Trophoblast cell (in vitro differentiated cells and primary cell): ENCODE results near the gene FGFR2.

Experiments used
- DNase-seq, 2 donors: peaks; one replicate each; pipeline ENCODE4 v3.0.0-alpha.2; 2016
- H2AFZ ChIP-seq: 2 replicates; pipeline ENCODE4 v1.6.1; 2013; ENCODE audit warnings: low read length, moderate library complexity, mild to moderate bottlenecking; ENCODE audit not compliant: insufficient read depth, poor library complexity
- H2AK5ac ChIP-seq: 2 replicates; pipeline ENCODE4 v1.6.1; 2013; ENCODE audit warnings: mild to moderate bottlenecking, low read length
- H2BK120ac ChIP-seq: 2 replicates; pipeline ENCODE4 v1.6.1; 2013; ENCODE audit warnings: low read length, mild to moderate bottlenecking, moderate library complexity; ENCODE audit not compliant: insufficient read depth, poor library complexity
- H2BK12ac ChIP-seq: 2 replicates; pipeline ENCODE4 v1.6.1; 2013; ENCODE audit warnings: mild to moderate bottlenecking, low read length, moderate library complexity
- H2BK5ac ChIP-seq: 2 replicates; pipeline ENCODE4 v1.6.1; 2013; ENCODE audit warnings: low read length, low read depth, moderate library complexity, mild to moderate bottlenecking; ENCODE audit not compliant: poor library complexity
- H3K14ac ChIP-seq: 2 replicates; pipeline ENCODE4 v1.6.1; 2013; ENCODE audit warnings: mild to moderate bottlenecking, low read length
- H3K18ac ChIP-seq: 2 replicates; pipeline ENCODE4 v1.6.1; 2013; ENCODE audit warnings: mild to moderate bottlenecking, low read length
- H3K23ac ChIP-seq: 2 replicates; pipeline ENCODE4 v1.6.1; 2013; ENCODE audit warnings: low read length
- H3K27ac ChIP-seq: 2 replicates; pipeline ENCODE4 v1.5.1; 2013; ENCODE audit warnings: low read depth, mild to moderate bottlenecking, inconsistent platforms, low read length, moderate library complexity
- H3K27me3 ChIP-seq: 2 replicates; pipeline ENCODE4 v1.6.1; 2013; ENCODE audit warnings: inconsistent platforms, mild to moderate bottlenecking, low read length, moderate library complexity; ENCODE audit not compliant: insufficient read depth
- H3K36me3 ChIP-seq, 2 experiments: 1 replicate in 1 of 2; 2 replicates in 1 of 2; pipeline ENCODE4 v1.6.1; 2013; ENCODE audit warnings: low read length in 2 of 2, mild to moderate bottlenecking in 2 of 2, moderate library complexity in 1 of 2; ENCODE audit not compliant: insufficient read depth in 2 of 2, control insufficient read depth in 1 of 2
- H3K4ac ChIP-seq: 2 replicates; pipeline ENCODE4 v1.6.1; 2013; ENCODE audit warnings: low read depth, mild to moderate bottlenecking, low read length, moderate library complexity
- H3K4me1 ChIP-seq, 2 experiments: 1 replicate in 1 of 2; 2 replicates in 1 of 2; pipeline ENCODE4 v1.6.1; 2013; ENCODE audit warnings: low read length in 2 of 2, mild to moderate bottlenecking in 2 of 2, moderate library complexity in 1 of 2; ENCODE audit not compliant: insufficient read depth in 2 of 2, control insufficient read depth in 1 of 2
- H3K4me2 ChIP-seq: 2 replicates; pipeline ENCODE4 v1.6.1; 2013; ENCODE audit warnings: inconsistent platforms, mild to moderate bottlenecking, low read length, moderate library complexity
- H3K4me3 ChIP-seq: 2 replicates; pipeline ENCODE4 v1.5.1; 2013; ENCODE audit warnings: mild to moderate bottlenecking, low read depth, low read length, inconsistent platforms
- H3K79me1 ChIP-seq: one replicate; pipeline ENCODE4 v1.6.1; 2013; ENCODE audit warnings: low read length
- H3K79me2 ChIP-seq: 2 replicates; pipeline ENCODE4 v1.6.1; 2013; ENCODE audit warnings: low read length, mild to moderate bottlenecking; ENCODE audit not compliant: control insufficient read depth, insufficient read depth, poor library complexity
- H3K9ac ChIP-seq: 2 replicates; pipeline ENCODE4 v1.6.1; 2013; ENCODE audit warnings: mild to moderate bottlenecking, low read length
- H3K9me3 ChIP-seq: 2 replicates; pipeline ENCODE4 v1.6.1; 2013; ENCODE audit warnings: low read depth, mild to moderate bottlenecking, control low read depth, inconsistent platforms, low read length; ENCODE audit not compliant: insufficient read depth
- H4K12ac ChIP-seq: 2 replicates; pipeline ENCODE4 v1.6.1; 2013; ENCODE audit warnings: low read depth, mild to moderate bottlenecking, low read length, moderate library complexity
- H4K8ac ChIP-seq: 2 replicates; pipeline ENCODE4 v1.6.1; 2013; ENCODE audit warnings: low read depth, mild to moderate bottlenecking, low read length, moderate library complexity
- H4K91ac ChIP-seq: one replicate; pipeline ENCODE4 v1.6.1; 2013; ENCODE audit warnings: low read depth, mild to moderate bottlenecking, low read length, moderate library complexity
- WGBS: extraction: QIAGEN DNeasy Blood & Tissue Kit; methylation state at CpG from one replicate; pipeline ENCODE4 v1.1.7; 2013; ENCODE audit warnings: missing lambda C conversion rate; ENCODE audit not compliant: insufficient read length, insufficient coverage; ENCODE audit errors: extremely low coverage; 5-methylcytosine and 5-hydroxymethylcytosine counted together

FGFR2 gene

DNA sequence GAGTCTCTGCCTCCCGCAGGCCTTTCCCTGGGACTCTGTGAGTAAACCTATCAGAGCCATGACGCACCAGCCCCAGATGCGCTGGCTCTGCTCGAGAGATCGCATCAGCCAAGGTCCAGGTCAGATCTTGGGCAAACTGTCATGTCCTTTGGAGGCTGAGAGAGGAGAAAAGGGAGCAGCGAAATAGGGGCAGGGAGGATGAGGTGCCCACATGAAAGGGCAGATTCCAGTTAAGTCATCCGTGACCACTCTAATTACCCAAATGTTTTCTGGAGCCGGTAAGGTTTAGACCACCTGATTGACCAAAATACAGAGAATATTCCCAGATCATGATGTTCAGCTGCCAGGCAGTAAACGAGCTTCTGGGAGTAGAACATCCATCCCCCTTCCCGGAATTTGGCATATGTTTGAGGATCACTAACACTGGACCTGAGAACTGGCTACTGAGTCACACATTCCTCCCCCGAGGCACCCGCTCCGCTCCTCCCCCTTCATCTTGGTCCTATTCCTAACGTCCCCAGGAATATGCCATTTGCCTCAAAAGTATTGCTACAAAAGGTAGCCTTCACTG is 88.0 kb downstream of the FGFR2 start:
- Histone ChIP-seq H3K4me3 (no peak overlapping the region), H3K4ac (peak overlapping the region; percentile 1), H4K12ac (no peak overlapping the region), H3K9me3 (no peaks in the 10 kb centered on the region), H3K18ac (peak overlapping the region; percentile 60), H2BK12ac (peak overlapping the region; percentile 48), H3K27me3 (no peaks in the 10 kb centered on the region), H3K23ac (no peak overlapping the region), H2AK5ac (peak overlapping the region; percentile 7), H3K79me2 (peaks cover 5% of the 10 kb centered on the region), H3K79me1 (peaks cover 25% of the 10 kb centered on the region), H2BK120ac (peak overlapping the region; percentile 48), H3K9ac (no peak overlapping the region), H4K91ac (peak overlapping the region; percentile 46), H2AFZ (no peak overlapping the region), H4K8ac (peak overlapping the region; percentile 37), H2BK5ac (peak overlapping the region; percentile 67), H3K4me2 (no peak overlapping the region), H3K14ac (peak overlapping the region; percentile 31), H3K4me1 (peaks cover 26 to 35% of the 10 kb centered on the region in 2 experiments), H3K27ac (peak overlapping the region; percentile 40), H3K36me3 (peaks cover 0 to 3% of the 10 kb centered on the region in 2 experiments)
- WGBS: no CpG with 5 or more reads among the region's 14 CpGs
- DNase-seq: peak; percentile 95 to 97

GRCh38 chr10:121509796-121510195 is 88.4 kb downstream of the FGFR2 start:
- H2BK12ac ChIP-seq: peak overlapping the region; percentile 6
- no peak overlapping the region for H3K14ac ChIP-seq
- H3K18ac ChIP-seq: no peak overlapping the region
- peaks cover 22 to 32% of the 10 kb centered on the region in 2 experiments for H3K4me1 ChIP-seq
- peak overlapping the region; percentile 48 for H2BK120ac ChIP-seq
- H3K79me1 ChIP-seq: peaks cover 25% of the 10 kb centered on the region
- no peak overlapping the region for H3K23ac ChIP-seq
- no peak overlapping the region for H3K4me2 ChIP-seq
- peak overlapping the region; percentile 40 for H3K27ac ChIP-seq
- H4K12ac ChIP-seq: no peak overlapping the region
- no peak for DNase-seq
- no CpG with 5 or more reads among the region's 3 CpGs for WGBS
- no peak overlapping the region for H4K8ac ChIP-seq
- H3K9ac ChIP-seq: no peak overlapping the region
- H3K4ac ChIP-seq: no peak overlapping the region
- H3K79me2 ChIP-seq: peaks cover 5% of the 10 kb centered on the region
- H2BK5ac ChIP-seq: peak overlapping the region; percentile 50
- H3K27me3 ChIP-seq: no peaks in the 10 kb centered on the region
- H3K9me3 ChIP-seq: no peaks in the 10 kb centered on the region
- H2AK5ac ChIP-seq: no peak overlapping the region
- peak overlapping the region; percentile 86 for H4K91ac ChIP-seq
- no peak overlapping the region for H3K4me3 ChIP-seq
- H2AFZ ChIP-seq: no peak overlapping the region
- peaks cover 0 to 3% of the 10 kb centered on the region in 2 experiments for H3K36me3 ChIP-seq

GRCh38 chr10:121509112-121509511 is 89.1 kb downstream of the FGFR2 start:
- H2BK12ac ChIP-seq: no peak overlapping the region
- H3K18ac ChIP-seq: no peak overlapping the region
- H3K27ac ChIP-seq: no peak overlapping the region
- no peak overlapping the region for H4K91ac ChIP-seq
- no peak overlapping the region for H3K14ac ChIP-seq
- H4K8ac ChIP-seq: no peak overlapping the region
- no peaks in the 10 kb centered on the region for H3K27me3 ChIP-seq
- no peak overlapping the region for H3K4me2 ChIP-seq
- H3K9me3 ChIP-seq: no peaks in the 10 kb centered on the region
- no peak overlapping the region for H2AFZ ChIP-seq
- H3K9ac ChIP-seq: no peak overlapping the region
- no peak overlapping the region for H3K23ac ChIP-seq
- DNase-seq: no peak
- H3K36me3 ChIP-seq: peaks cover 0 to 3% of the 10 kb centered on the region in 2 experiments
- H3K79me2 ChIP-seq: peaks cover 5% of the 10 kb centered on the region
- no peak overlapping the region for H3K4ac ChIP-seq
- H2BK120ac ChIP-seq: no peak overlapping the region
- no peak overlapping the region for H2AK5ac ChIP-seq
- H3K4me1 ChIP-seq: peaks cover 21 to 28% of the 10 kb centered on the region in 2 experiments
- H3K4me3 ChIP-seq: no peak overlapping the region
- no CpG with 5 or more reads among the region's 4 CpGs for WGBS
- H2BK5ac ChIP-seq: no peak overlapping the region
- no peak overlapping the region for H4K12ac ChIP-seq
- peaks cover 23% of the 10 kb centered on the region for H3K79me1 ChIP-seq

- Histone ChIP-seq H2BK5ac (no peak overlapping the region), H3K79me1 (no peaks in the 10 kb centered on the region), H3K18ac (no peak overlapping the region), H3K4me1 (no peaks in the 10 kb centered on the region), H3K9me3 (no peaks in the 10 kb centered on the region), H3K27ac (no peak overlapping the region), H3K36me3 (peaks cover 6 to 7% of the 10 kb centered on the region in 2 experiments), H3K23ac (no peak overlapping the region), H2BK120ac (no peak overlapping the region), H3K9ac (no peak overlapping the region), H4K12ac (no peak overlapping the region), H4K91ac (no peak overlapping the region), H2AK5ac (no peak overlapping the region), H3K27me3 (no peaks in the 10 kb centered on the region), H3K4me3 (no peak overlapping the region), H3K4ac (no peak overlapping the region), H3K14ac (no peak overlapping the region), H2AFZ (no peak overlapping the region), H3K79me2 (no peaks in the 10 kb centered on the region), H2BK12ac (no peak overlapping the region), H4K8ac (no peak overlapping the region), H3K4me2 (no peak overlapping the region)
- no CpG with 5 or more reads among the region's 6 CpGs for WGBS
- no peak for DNase-seq
These were observed 94.6 kb downstream of the FGFR2 start for GRCh38 chr10:121503587-121504051.
